Measurements from ENCODE around the gene CHRNG. TPM values are rescaled to one million over a fixed set of nuclear protein-coding genes. Genes with fewer than 3 reads are reported as not detected.

The CHRNG gene
- total and polyA plus RNA-seq, 2 donors (not counting 1 experiment from before 2014, with no cell fraction given): not detected

GRCh38 chr2:232523682-232524597, 15.6 kb upstream of the CHRNG start:
- Histone ChIP-seq H3K4me1 (ENCODE audit: control insufficient read depth, extremely low read depth, insufficient read depth, low read length) (no peaks in the 10 kb centered on the region), H3K4me2 (ENCODE audit: extremely low read depth, insufficient read depth, low read length) (peak overlapping the region; percentile 35), H4K20me1 (ENCODE audit: control insufficient read depth, extremely low read depth, insufficient read depth, low read length) (no peaks in the 10 kb centered on the region), H3K9me3 (ENCODE audit: control insufficient read depth, insufficient read depth, low read depth, low read length) (no peaks in the 10 kb centered on the region), H3K27ac (ENCODE audit: insufficient read depth, low read length) (no peak overlapping the region), H3K4me3 (replicated peaks in 1 of 4; ENCODE audit: control extremely low read depth in 1 of 4, insufficient read depth in 1 of 4, low read depth in 3 of 4, low read length in 4 of 4) (peak overlapping the region in 1 of 4 experiments; percentile 2), H3K9ac (ENCODE audit: insufficient read depth, low read length) (no peak overlapping the region), H3K36me3 (ENCODE audit: control insufficient read depth, insufficient read depth, low read length) (no peaks in the 10 kb centered on the region), H3K79me2 (ENCODE audit: control insufficient read depth, insufficient read depth, low read length) (no peaks in the 10 kb centered on the region), H3K27me3 (ENCODE audit: control insufficient read depth, insufficient read depth, low read length) (peaks cover 15% of the 10 kb centered on the region), H2AFZ (ENCODE audit: low read length) (no peak overlapping the region)
- DNase-seq (ENCODE audit: low read depth in 2 of 2): peak; percentile 15 to 28
- TF ChIP-seq EZH2 (IDR thresholded peaks at IDR 0.05; ENCODE audit: low read length, missing control alignments) (peak; percentile 8), CTCF (conservative IDR thresholded peaks at IDR 0.05 in 1 of 2, IDR thresholded peaks at IDR 0.05 in 1 of 2; ENCODE audit: low read depth in 1 of 2, low read length in 2 of 2) (no peak)

DNA sequence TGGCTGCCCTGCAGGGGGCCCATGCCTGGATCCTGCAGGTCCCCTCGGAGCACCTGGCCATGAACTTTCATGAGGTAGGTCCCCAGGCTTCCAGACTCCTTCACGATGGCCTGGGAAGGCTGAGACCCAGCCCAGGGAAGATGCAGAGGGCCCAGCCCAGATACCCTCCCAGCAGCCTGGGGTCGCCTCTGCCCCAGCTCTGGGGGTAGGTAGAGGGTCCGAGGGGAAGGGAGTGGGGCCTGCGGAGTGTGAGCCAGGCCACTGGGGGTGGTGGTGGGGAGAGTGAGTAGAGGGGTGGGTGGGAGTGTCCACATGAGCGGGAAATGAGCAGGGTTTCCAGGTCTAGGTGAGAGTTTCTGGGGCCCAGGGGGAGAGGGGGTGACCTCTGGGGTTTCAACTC, 14.7 kb upstream of the CHRNG start:
- Histone ChIP-seq H3K27ac (ENCODE audit: insufficient read depth, low read length) (no peak overlapping the region), H3K4me2 (ENCODE audit: extremely low read depth, insufficient read depth, low read length) (no peak overlapping the region), H3K79me2 (ENCODE audit: control insufficient read depth, insufficient read depth, low read length) (no peaks in the 10 kb centered on the region), H2AFZ (ENCODE audit: low read length) (no peak overlapping the region), H3K9me3 (ENCODE audit: control insufficient read depth, insufficient read depth, low read depth, low read length) (no peaks in the 10 kb centered on the region), H3K27me3 (ENCODE audit: control insufficient read depth, insufficient read depth, low read length) (peaks cover 15% of the 10 kb centered on the region), H3K9ac (ENCODE audit: insufficient read depth, low read length) (no peak overlapping the region), H3K36me3 (ENCODE audit: control insufficient read depth, insufficient read depth, low read length) (no peaks in the 10 kb centered on the region), H4K20me1 (ENCODE audit: control insufficient read depth, extremely low read depth, insufficient read depth, low read length) (no peaks in the 10 kb centered on the region), H3K4me1 (ENCODE audit: control insufficient read depth, extremely low read depth, insufficient read depth, low read length) (no peaks in the 10 kb centered on the region), H3K4me3 (replicated peaks in 1 of 4; ENCODE audit: control extremely low read depth in 1 of 4, insufficient read depth in 1 of 4, low read depth in 3 of 4, low read length in 4 of 4) (no peak overlapping the region)
- TF ChIP-seq CTCF (conservative IDR thresholded peaks at IDR 0.05 in 1 of 2, IDR thresholded peaks at IDR 0.05 in 1 of 2; ENCODE audit: low read depth in 1 of 2, low read length in 2 of 2) (no peak), EZH2 (IDR thresholded peaks at IDR 0.05; ENCODE audit: low read length, missing control alignments) (no peak)
- DNase-seq (ENCODE audit: low read depth in 2 of 2): no peak

DNA sequence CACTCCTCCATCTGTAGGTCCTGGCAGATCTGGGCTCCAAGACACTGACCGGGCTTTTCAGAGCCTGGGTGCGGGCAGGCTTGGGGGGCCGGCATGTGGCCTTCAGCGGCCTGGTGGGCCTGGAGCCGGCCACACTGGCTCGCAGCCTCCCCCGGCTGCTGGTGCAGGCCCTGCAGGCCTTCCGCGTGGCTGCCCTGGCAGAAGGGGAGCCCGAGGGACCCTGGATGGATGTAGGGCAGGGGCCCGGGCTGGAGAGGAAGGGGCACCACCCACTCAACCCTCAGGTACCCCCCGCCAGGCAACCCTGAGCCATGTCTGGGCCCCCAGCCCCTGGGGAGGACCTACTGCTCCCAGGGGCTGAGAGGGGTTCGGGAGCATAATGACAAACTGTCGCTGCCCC, 14.3 kb upstream of the CHRNG start:
- Histone ChIP-seq H4K20me1 (ENCODE audit: control insufficient read depth, extremely low read depth, insufficient read depth, low read length) (no peaks in the 10 kb centered on the region), H3K4me2 (ENCODE audit: extremely low read depth, insufficient read depth, low read length) (no peak overlapping the region), H3K27me3 (ENCODE audit: control insufficient read depth, insufficient read depth, low read length) (peaks cover 15% of the 10 kb centered on the region), H3K4me1 (ENCODE audit: control insufficient read depth, extremely low read depth, insufficient read depth, low read length) (no peaks in the 10 kb centered on the region), H3K4me3 (replicated peaks in 1 of 4; ENCODE audit: control extremely low read depth in 1 of 4, insufficient read depth in 1 of 4, low read depth in 3 of 4, low read length in 4 of 4) (no peak overlapping the region), H3K9me3 (ENCODE audit: control insufficient read depth, insufficient read depth, low read depth, low read length) (no peaks in the 10 kb centered on the region), H3K79me2 (ENCODE audit: control insufficient read depth, insufficient read depth, low read length) (no peaks in the 10 kb centered on the region), H3K27ac (ENCODE audit: insufficient read depth, low read length) (no peak overlapping the region), H3K36me3 (ENCODE audit: control insufficient read depth, insufficient read depth, low read length) (no peaks in the 10 kb centered on the region), H3K9ac (ENCODE audit: insufficient read depth, low read length) (no peak overlapping the region), H2AFZ (ENCODE audit: low read length) (no peak overlapping the region)
- TF ChIP-seq EZH2 (IDR thresholded peaks at IDR 0.05; ENCODE audit: low read length, missing control alignments): no peak
- TF ChIP-seq CTCF (conservative IDR thresholded peaks at IDR 0.05 in 1 of 2, IDR thresholded peaks at IDR 0.05 in 1 of 2; ENCODE audit: low read depth in 1 of 2, low read length in 2 of 2): no peak
- no peak for DNase-seq (ENCODE audit: low read depth in 2 of 2)
